A673 (cell line): ENCODE results near the gene DNAJC12.

Experiments
- EZH2 ChIP-seq: fragments of 200-600 bp; sonication (generic); IDR thresholded peaks from 2 replicates; pipeline ENCODE4 v1.6.1; 2017; ENCODE audit warnings: borderline replicate concordance, low read depth, mild to moderate bottlenecking, mixed read lengths, antibody characterized with exemption, low read length; ENCODE audit not compliant: poor library complexity, severe bottlenecking
- TF ChIP-seq, protein P1 (sequence below): fragments of 300-800, 200-600 bp; sonication (generic); conservative IDR thresholded peaks from 2 replicates; pipeline ENCODE4 v1.5.1; 2017; ENCODE audit warnings: low read depth, mild to moderate bottlenecking, antibody characterized with exemption, low read length, moderate library complexity, mixed read lengths

DNA sequence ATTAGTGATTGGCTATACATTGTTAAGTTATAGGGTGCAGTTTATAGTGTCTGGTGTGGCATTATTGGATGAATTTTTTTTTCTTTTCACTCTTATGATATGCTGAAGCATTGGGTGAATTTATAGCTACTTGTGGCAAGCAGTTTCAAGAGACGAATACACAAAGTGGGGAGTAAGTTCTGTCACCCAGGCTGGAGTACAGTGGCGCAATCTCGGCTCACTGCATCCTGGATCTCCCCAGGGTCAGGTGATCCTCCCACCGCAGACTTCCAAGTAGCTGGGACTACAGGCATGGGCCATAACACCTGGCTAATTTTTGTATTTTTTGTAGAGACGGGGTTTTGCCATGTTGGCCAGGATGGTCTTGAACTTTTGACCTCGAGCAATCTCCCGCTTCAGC lies 40.1 kb upstream of the DNAJC12 start:
- TF ChIP-seq, protein P1, sequence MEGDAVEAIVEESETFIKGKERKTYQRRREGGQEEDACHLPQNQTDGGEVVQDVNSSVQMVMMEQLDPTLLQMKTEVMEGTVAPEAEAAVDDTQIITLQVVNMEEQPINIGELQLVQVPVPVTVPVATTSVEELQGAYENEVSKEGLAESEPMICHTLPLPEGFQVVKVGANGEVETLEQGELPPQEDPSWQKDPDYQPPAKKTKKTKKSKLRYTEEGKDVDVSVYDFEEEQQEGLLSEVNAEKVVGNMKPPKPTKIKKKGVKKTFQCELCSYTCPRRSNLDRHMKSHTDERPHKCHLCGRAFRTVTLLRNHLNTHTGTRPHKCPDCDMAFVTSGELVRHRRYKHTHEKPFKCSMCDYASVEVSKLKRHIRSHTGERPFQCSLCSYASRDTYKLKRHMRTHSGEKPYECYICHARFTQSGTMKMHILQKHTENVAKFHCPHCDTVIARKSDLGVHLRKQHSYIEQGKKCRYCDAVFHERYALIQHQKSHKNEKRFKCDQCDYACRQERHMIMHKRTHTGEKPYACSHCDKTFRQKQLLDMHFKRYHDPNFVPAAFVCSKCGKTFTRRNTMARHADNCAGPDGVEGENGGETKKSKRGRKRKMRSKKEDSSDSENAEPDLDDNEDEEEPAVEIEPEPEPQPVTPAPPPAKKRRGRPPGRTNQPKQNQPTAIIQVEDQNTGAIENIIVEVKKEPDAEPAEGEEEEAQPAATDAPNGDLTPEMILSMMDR: no peak
- no peak for TF ChIP-seq EZH2
